GM12878 (cell line): ENCODE results near the gene RNU5B-1. TPM values are rescaled to one million over a fixed set of nuclear protein-coding genes. Genes with fewer than 3 reads are reported as not detected.

ENCODE experiments used
- ATAC-seq: fragments of 200-7000 bp; cut with Tn5 transposase; 3 replicates; pipeline ENCODE4 v1.9.1; 2020; ENCODE audit warnings: mild to moderate bottlenecking, moderate library complexity
- BruUV-seq: library from RNA; stranded (reverse); fragments of 400-500 nt; replicated peaks from 2 replicates; lab custom pipeline; 2021; lab: Mats Ljungman, UMichigan
- CTCF ChIA-PET: fragments of 300-600 bp; sonication (Branson Sonifier 250); formaldehyde crosslinking; extraction: SDS; loops from one replicate; lab custom pipeline; 2021; ENCODE audit warnings: inconsistent platforms; lab: Yijun Ruan, JAX
- POLR2A ChIA-PET: fragments of 350-600 bp; formaldehyde crosslinking; extraction: SDS; loops from one replicate; lab custom pipeline; 2021; ENCODE audit warnings: inconsistent platforms; lab: Charles Lee
- RAD21 ChIA-PET: fragments of 300-600 bp; sonication (Branson Sonifier 250); formaldehyde crosslinking; loops from one replicate; lab custom pipeline; 2023; ENCODE audit warnings: antibody characterized with exemption; ENCODE audit not compliant: unreplicated experiment; lab: Charles Lee
- SMC1A ChIA-PET: fragments of 300-600 bp; sonication (Branson Sonifier 250); formaldehyde crosslinking; loops from one replicate; lab custom pipeline; 2023; ENCODE audit not compliant: unreplicated experiment, uncharacterized antibody; lab: Charles Lee
- DNase-seq: peaks from one replicate; pipeline ENCODE4 v3.0.0-alpha.2; 2011; ENCODE audit warnings: low read depth, low spot score
- FAIRE-seq: peaks from 3 replicates; lab custom pipeline; 2011; peaks lifted over from hg19 to GRCh38; lab: Jason Lieb, UNC
- H2AFZ ChIP-seq: 2 replicates; pipeline ENCODE4 v1.6.0; 2011; ENCODE audit warnings: low read depth, low read length, control low read depth; ENCODE audit not compliant: control insufficient read depth
- H3K27ac ChIP-seq: 2 replicates; pipeline ENCODE4 v1.5.1; 2011; ENCODE audit warnings: control low read depth; ENCODE audit not compliant: control insufficient read depth, insufficient read depth
- H3K27me3 ChIP-seq, 2 experiments: replicated peaks in 1 of 2; 2 replicates each; pipeline versions ENCODE4 v1.6.0 to v1.6.1; 2011; ENCODE audit warnings: low read length in 1 of 2; ENCODE audit not compliant: control insufficient read depth in 2 of 2, insufficient read depth in 2 of 2
- H3K36me3 ChIP-seq, 2 experiments: 2 replicates each; pipeline ENCODE4 v1.5.1; 2011; ENCODE audit warnings: low read length in 1 of 2; ENCODE audit not compliant: control insufficient read depth in 2 of 2, insufficient read depth in 2 of 2
- H3K4me1 ChIP-seq: 2 replicates; pipeline ENCODE4 v1.6.1; 2011; ENCODE audit warnings: mild to moderate bottlenecking, low read length, moderate library complexity, mixed read lengths; ENCODE audit not compliant: control insufficient read depth, insufficient read depth
- H3K4me2 ChIP-seq: 2 replicates; pipeline ENCODE4 v1.6.0; 2011; ENCODE audit warnings: control low read depth; ENCODE audit not compliant: control insufficient read depth, insufficient read depth
- H3K4me3 ChIP-seq: fragments of 200-600 bp; sonication (generic); 2 replicates; pipeline ENCODE4 v1.5.1; 2016
- H3K79me2 ChIP-seq: 2 replicates; pipeline ENCODE4 v1.6.0; 2011; ENCODE audit warnings: low read length; ENCODE audit not compliant: control insufficient read depth, insufficient read depth
- H3K9ac ChIP-seq: 2 replicates; pipeline ENCODE4 v1.8.0; 2011; ENCODE audit warnings: low read length, control low read depth, mixed read lengths; ENCODE audit not compliant: control insufficient read depth, insufficient read depth
- H3K9me3 ChIP-seq: replicated peaks from 3 replicates; pipeline ENCODE4 v1.5.1; 2011; ENCODE audit warnings: mild to moderate bottlenecking, low read length; ENCODE audit not compliant: control insufficient read depth, insufficient read depth
- H4K20me1 ChIP-seq: 2 replicates; pipeline ENCODE4 v1.6.0; 2011; ENCODE audit not compliant: control insufficient read depth, insufficient read depth
- BCL11A ChIP-seq: IDR thresholded peaks from 2 replicates; pipeline ENCODE4 v1.6.1; 2011; ENCODE audit warnings: low read depth, low read length
- CBX5 ChIP-seq: sonication (generic); IDR thresholded peaks from 2 replicates; pipeline ENCODE4 v1.6.1; 2016; ENCODE audit warnings: low read depth, moderate library complexity, mild to moderate bottlenecking, inconsistent platforms
- ESRRA ChIP-seq: IDR thresholded peaks from 2 replicates; pipeline ENCODE4 v1.6.1; 2012; ENCODE audit warnings: mild to moderate bottlenecking, low read length, improper control_type of control experiment
- HDAC2 ChIP-seq: fragments of 200-600 bp; sonication (generic); IDR thresholded peaks from 2 replicates; pipeline ENCODE4 v1.6.1; 2017
- KAT2A ChIP-seq: conservative IDR thresholded peaks from 2 replicates; pipeline ENCODE4 v1.6.1; 2011; ENCODE audit warnings: low read depth, low read length; ENCODE audit not compliant: control insufficient read depth
- MTA3 ChIP-seq: IDR thresholded peaks from 2 replicates; pipeline ENCODE4 v1.6.1; 2012; ENCODE audit warnings: low read length, inconsistent platforms, borderline replicate concordance
- MYC ChIP-seq: IDR thresholded peaks from 2 replicates; pipeline ENCODE4 v1.6.1; 2011; ENCODE audit warnings: mild to moderate bottlenecking, low read length, moderate library complexity, inconsistent platforms; ENCODE audit not compliant: insufficient read depth, insufficient replicate concordance, insufficient read length, severe bottlenecking
- NBN ChIP-seq: fragments of 450-650 bp; IDR thresholded peaks from 2 replicates; pipeline ENCODE4 v1.6.1; 2016
- NRF1 ChIP-seq: conservative IDR thresholded peaks from 2 replicates; pipeline ENCODE4 v1.6.1; 2011; ENCODE audit warnings: mild to moderate bottlenecking, low read depth, low read length, improper control_type of control experiment
- RAD51 ChIP-seq: fragments of 450-650 bp; IDR thresholded peaks from 2 replicates; pipeline ENCODE4 v1.6.1; 2016; ENCODE audit warnings: moderate library complexity, mild to moderate bottlenecking, inconsistent platforms
- SPI1 ChIP-seq: IDR thresholded peaks from 2 replicates; pipeline ENCODE4 v1.6.1; 2011; ENCODE audit warnings: low read depth, mild to moderate bottlenecking, low read length, moderate library complexity, borderline replicate concordance; ENCODE audit not compliant: insufficient read depth
- STAT1 ChIP-seq: fragments of 450-650 bp; conservative IDR thresholded peaks from 2 replicates; pipeline ENCODE4 v1.6.1; 2014; ENCODE audit warnings: antibody characterized with exemption, mild to moderate bottlenecking
- SUPT20H ChIP-seq: IDR thresholded peaks from 2 replicates; pipeline ENCODE4 v1.6.1; 2011; ENCODE audit warnings: low read depth, mild to moderate bottlenecking, low read length, moderate library complexity, borderline replicate concordance; ENCODE audit not compliant: control insufficient read depth
- WGBS: methylation state at CpG from one replicate; pipeline ENCODE4 v1.1.6; 2016; ENCODE audit warnings: low lambda C conversion rate; ENCODE audit not compliant: insufficient replicate concordance, insufficient coverage; ENCODE audit errors: missing lambda C conversion rate; 5-methylcytosine and 5-hydroxymethylcytosine counted together
- in situ Hi-C: fragments of 300-500 bp; cut with MboI; formaldehyde crosslinking; loops from 9 replicates; pipeline ENCODE4 v1.14.3; 2018; ENCODE audit warnings: mixed read lengths
- intact Hi-C: fragments of 100-400 bp; cut with micrococcal nuclease; formaldehyde crosslinking; loops from one replicate; pipeline ENCODE4 v1.14.2; 2022; ENCODE audit not compliant: unreplicated experiment
- polyA plus RNA-seq, 11 experiments: library from polyadenylated mRNA; depleted of rRNA in 4 of 11; unstranded in 6 of 11; stranded (reverse) in 5 of 11; fragments of >200 nt; fragmentation: Nextera tagmentation in 4 of 11; fragmentation: Illumina TruSeq in 1 of 11; extraction: Ambion mirVana in 4 of 11; extraction: Trizol in 1 of 11; gene quantifications; 1 replicate in 1 of 11; 2 replicates in 10 of 11; pipeline versions ENCODE4 v1.2.1 to v1.2.3, GENCODE V29; 2011 to 2016; ENCODE audit warnings: inconsistent platforms in 2 of 11, missing spikeins in 2 of 11, low read depth in 1 of 11
- total RNA-seq, 4 experiments: library from RNA; depleted of rRNA in 3 of 4; stranded (reverse); fragments of >200 nt in 3 of 4; fragmentation: Illumina TruSeq in 1 of 4; extraction: Trizol in 1 of 4; gene quantifications; 2 replicates each; pipeline versions ENCODE4 v1.2.1 to v1.2.3, GENCODE V29; 2013 to 2021
- TF ChIP-seq, protein P1 (sequence below): fragments of 450-650 bp; IDR thresholded peaks from 2 replicates; pipeline ENCODE4 v1.6.1; 2016; ENCODE audit warnings: mild to moderate bottlenecking, moderate library complexity, borderline replicate concordance
- TF ChIP-seq, protein P2 (sequence below): IDR thresholded peaks from 2 replicates; pipeline ENCODE4 v1.6.1; 2012; ENCODE audit warnings: low read depth, low read length, improper control_type of control experiment
- TF ChIP-seq, protein P3 (sequence below), 3 experiments: IDR thresholded peaks in 2 of 3; conservative IDR thresholded peaks in 1 of 3; 2 replicates each; pipeline ENCODE4 v1.5.1; 2011; ENCODE audit warnings: low read depth in 3 of 3, low read length in 3 of 3, mild to moderate bottlenecking in 3 of 3, control low read depth in 2 of 3, moderate library complexity in 2 of 3, inconsistent platforms in 1 of 3, mixed read lengths in 1 of 3; ENCODE audit not compliant: control insufficient read depth in 2 of 3, insufficient read depth in 1 of 3; ENCODE audit errors: extremely low read depth in 1 of 3
- TF ChIP-seq, protein P4 (sequence below): IDR thresholded peaks from 2 replicates; pipeline ENCODE4 v1.6.1; 2012; ENCODE audit warnings: low read depth, low read length, improper control_type of control experiment

The RNU5B-1 gene
- total and polyA plus RNA-seq, 10 of the 15 experiments (the other 5 are each of a cell fraction or from before 2014, with no cell fraction given) = 19.1 TPM; not detected in 9

DNA sequence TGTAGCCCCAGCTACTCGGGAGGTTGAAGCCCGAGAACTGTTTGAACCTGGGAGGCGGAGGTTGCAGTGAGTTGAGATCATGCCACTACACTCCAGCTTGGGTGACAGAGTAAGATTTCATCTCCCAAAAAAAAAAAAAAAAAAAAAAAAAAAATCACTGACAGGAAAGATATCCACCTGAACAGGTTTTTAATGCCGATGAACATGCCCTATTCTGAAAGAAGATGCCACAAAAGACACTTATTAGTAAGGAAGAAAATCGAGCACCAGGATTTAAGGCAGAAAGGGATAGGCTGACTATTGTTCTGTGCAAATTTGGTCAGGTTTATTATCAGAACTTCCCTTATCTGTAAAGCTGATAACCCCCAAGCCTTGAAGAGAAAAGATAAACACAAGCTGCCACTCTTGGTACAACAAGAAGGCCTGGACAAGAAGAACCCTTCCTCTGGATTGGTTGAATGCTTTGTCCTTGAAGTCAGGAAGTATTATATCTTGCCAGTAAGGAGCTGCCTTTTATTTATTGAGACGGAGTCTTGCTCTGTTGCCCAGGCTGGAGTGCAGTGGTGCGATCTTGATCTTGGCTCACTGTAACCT lies 15.1 kb upstream of the RNU5B-1 start:
- RAD21 ChIA-PET = no interaction called here
- 85% methylated on average over 6 of the region's 7 CpGs for whole genome bisulfite sequencing
- no peak overlapping the region for H3K9ac ChIP-seq
- H3K79me2 ChIP-seq = no peaks in the 10 kb centered on the region; the same call in 1 of the 2 replicates
- no peaks in the 10 kb centered on the region for H4K20me1 ChIP-seq
- in situ Hi-C loops = no loop called here
- H3K9me3 ChIP-seq = no peaks in the 10 kb centered on the region
- POLR2A ChIA-PET = interaction anchor here (1.1 kb wide), 1 partner anchor 8 kb away, joined by 3 read pairs; no protein-coding TSS in a partner anchor
- H3K27me3 ChIP-seq = no peaks in the 10 kb centered on the region
- H2AFZ ChIP-seq = no peak overlapping the region
- no peak overlapping the region for H3K27ac ChIP-seq
- H3K4me1 ChIP-seq = peaks cover 14% of the 10 kb centered on the region
- H3K4me2 ChIP-seq = no peak overlapping the region
- ATAC-seq = no peak
- CTCF ChIA-PET = interaction anchor here (2.3 kb wide), 1 partner anchor 8 kb away, joined by 7 read pairs; no protein-coding TSS in a partner anchor
- H3K36me3 ChIP-seq = no peaks in the 10 kb centered on the region
- intact Hi-C loops = no loop called here
- no peak for DNase-seq
- SMC1A ChIA-PET = interaction anchor here (1.0 kb wide), 1 partner anchor 8 kb away, joined by 3 read pairs; no protein-coding TSS in a partner anchor
- FAIRE-seq = no peak
- H3K4me3 ChIP-seq = no peak overlapping the region
- BruUV-seq = no TSS peak
- TF ChIP-seq, protein P1, sequence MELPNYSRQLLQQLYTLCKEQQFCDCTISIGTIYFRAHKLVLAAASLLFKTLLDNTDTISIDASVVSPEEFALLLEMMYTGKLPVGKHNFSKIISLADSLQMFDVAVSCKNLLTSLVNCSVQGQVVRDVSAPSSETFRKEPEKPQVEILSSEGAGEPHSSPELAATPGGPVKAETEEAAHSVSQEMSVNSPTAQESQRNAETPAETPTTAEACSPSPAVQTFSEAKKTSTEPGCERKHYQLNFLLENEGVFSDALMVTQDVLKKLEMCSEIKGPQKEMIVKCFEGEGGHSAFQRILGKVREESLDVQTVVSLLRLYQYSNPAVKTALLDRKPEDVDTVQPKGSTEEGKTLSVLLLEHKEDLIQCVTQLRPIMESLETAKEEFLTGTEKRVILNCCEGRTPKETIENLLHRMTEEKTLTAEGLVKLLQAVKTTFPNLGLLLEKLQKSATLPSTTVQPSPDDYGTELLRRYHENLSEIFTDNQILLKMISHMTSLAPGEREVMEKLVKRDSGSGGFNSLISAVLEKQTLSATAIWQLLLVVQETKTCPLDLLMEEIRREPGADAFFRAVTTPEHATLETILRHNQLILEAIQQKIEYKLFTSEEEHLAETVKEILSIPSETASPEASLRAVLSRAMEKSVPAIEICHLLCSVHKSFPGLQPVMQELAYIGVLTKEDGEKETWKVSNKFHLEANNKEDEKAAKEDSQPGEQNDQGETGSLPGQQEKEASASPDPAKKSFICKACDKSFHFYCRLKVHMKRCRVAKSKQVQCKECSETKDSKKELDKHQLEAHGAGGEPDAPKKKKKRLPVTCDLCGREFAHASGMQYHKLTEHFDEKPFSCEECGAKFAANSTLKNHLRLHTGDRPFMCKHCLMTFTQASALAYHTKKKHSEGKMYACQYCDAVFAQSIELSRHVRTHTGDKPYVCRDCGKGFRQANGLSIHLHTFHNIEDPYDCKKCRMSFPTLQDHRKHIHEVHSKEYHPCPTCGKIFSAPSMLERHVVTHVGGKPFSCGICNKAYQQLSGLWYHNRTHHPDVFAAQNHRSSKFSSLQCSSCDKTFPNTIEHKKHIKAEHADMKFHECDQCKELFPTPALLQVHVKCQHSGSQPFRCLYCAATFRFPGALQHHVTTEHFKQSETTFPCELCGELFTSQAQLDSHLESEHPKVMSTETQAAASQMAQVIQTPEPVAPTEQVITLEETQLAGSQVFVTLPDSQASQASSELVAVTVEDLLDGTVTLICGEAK = no peak
- TF ChIP-seq MYC (no peak), MTA3 (no peak), SPI1 (no peak), STAT1 (no peak), ESRRA (no peak), NBN (no peak), RAD51 (no peak), KAT2A (no peak), HDAC2 (no peak), BCL11A (no peak), SUPT20H (no peak), CBX5 (no peak), NRF1 (no peak)
- TF ChIP-seq, protein P2, sequence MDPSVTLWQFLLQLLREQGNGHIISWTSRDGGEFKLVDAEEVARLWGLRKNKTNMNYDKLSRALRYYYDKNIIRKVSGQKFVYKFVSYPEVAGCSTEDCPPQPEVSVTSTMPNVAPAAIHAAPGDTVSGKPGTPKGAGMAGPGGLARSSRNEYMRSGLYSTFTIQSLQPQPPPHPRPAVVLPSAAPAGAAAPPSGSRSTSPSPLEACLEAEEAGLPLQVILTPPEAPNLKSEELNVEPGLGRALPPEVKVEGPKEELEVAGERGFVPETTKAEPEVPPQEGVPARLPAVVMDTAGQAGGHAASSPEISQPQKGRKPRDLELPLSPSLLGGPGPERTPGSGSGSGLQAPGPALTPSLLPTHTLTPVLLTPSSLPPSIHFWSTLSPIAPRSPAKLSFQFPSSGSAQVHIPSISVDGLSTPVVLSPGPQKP = no peak
- TF ChIP-seq, protein P3, sequence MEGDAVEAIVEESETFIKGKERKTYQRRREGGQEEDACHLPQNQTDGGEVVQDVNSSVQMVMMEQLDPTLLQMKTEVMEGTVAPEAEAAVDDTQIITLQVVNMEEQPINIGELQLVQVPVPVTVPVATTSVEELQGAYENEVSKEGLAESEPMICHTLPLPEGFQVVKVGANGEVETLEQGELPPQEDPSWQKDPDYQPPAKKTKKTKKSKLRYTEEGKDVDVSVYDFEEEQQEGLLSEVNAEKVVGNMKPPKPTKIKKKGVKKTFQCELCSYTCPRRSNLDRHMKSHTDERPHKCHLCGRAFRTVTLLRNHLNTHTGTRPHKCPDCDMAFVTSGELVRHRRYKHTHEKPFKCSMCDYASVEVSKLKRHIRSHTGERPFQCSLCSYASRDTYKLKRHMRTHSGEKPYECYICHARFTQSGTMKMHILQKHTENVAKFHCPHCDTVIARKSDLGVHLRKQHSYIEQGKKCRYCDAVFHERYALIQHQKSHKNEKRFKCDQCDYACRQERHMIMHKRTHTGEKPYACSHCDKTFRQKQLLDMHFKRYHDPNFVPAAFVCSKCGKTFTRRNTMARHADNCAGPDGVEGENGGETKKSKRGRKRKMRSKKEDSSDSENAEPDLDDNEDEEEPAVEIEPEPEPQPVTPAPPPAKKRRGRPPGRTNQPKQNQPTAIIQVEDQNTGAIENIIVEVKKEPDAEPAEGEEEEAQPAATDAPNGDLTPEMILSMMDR (IDR thresholded peaks at IDR 0.05 in 2 of 3, conservative IDR thresholded peaks at IDR 0.05 in 1 of 3; ENCODE audit: control insufficient read depth in 2 of 3, extremely low read depth in 1 of 3, insufficient read depth in 1 of 3, low read depth in 3 of 3, low read length in 3 of 3) = no peak
- TF ChIP-seq, protein P4, sequence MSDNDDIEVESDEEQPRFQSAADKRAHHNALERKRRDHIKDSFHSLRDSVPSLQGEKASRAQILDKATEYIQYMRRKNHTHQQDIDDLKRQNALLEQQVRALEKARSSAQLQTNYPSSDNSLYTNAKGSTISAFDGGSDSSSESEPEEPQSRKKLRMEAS = no peak
